ENCODE measurements around the gene PI4K2A.

PI4K2A gene

GRCh38 chr10:97640174-97640867 is at the start of gene PI4K2A:
Gene PI4K2A (plus strand): TSS chr10:97640671. CDS start chr10:97640743, 72 bp downstream.
- no peak for TF ChIP-seq JUND (IDR thresholded peaks at IDR 0.05; ENCODE audit: low read depth)
- in situ Hi-C loops (cut with HindIII; ENCODE audit: low pct_unique_long_range_greater_than_20kb, low sequenced_read_pairs) = no loop called here
- peak; percentile 99 to 100 for DNase-seq (ENCODE audit: low read depth in 1 of 2, low spot score in 1 of 2)

DNA sequence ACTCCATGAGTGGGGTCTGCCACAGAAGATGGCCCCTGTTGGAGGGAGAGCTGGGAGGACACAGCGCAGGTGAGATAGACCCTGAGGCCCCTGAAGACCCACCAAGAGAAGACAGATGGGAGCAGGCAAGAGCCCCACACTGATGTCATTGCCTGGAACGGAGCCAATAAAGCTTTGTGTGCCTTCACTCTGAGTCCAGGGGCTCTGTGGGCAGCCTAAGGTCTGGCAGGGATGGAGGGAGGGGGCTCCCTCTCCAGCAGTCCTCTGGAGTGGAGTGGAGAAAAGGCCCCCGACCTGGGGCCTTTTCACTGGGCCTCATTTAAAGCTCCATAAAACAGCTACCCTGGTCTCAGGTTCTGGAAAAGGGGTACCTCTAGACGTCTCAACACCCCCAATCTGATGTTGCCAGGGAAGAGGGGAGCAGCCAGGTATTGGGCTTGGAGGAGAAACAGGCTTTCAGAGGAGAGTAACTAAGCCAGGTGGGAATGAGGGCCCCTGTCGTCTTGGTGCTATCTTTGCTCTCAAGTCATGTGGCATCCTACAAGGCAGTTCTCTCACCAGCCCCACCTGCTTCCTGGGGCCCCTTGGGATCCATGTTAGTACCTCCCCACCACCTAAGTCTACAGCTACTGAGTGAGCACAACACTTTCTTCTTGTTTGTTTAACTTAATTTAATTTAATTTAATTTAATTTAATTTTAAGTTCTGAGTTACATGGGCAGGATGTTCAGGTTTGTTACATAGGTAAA is 49.5 kb upstream of the PI4K2A start:
- in situ Hi-C loops (cut with HindIII; ENCODE audit: low pct_unique_long_range_greater_than_20kb, low sequenced_read_pairs) = no loop called here
- DNase-seq (ENCODE audit: low read depth in 1 of 2, low spot score in 1 of 2) = no peak
- no peak for TF ChIP-seq JUND (IDR thresholded peaks at IDR 0.05; ENCODE audit: low read depth)

DNA sequence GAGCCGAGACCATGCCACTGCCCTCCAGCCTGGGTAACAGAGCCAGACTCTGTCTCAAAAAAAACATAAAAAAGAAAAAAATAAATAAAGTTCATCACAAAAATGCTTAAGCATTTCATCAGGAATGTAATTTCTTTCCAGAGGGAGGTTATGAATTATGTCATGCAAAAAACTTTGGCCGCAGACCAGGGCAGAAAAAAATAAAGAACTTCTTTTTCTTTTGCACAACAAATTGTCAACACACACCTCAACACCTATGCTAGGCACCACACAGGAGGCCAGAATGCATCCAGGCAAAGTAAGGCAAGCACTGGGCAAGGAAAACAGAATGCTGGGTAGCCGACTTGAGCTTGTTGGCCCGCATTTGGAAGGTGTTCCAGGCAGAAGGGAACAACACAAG is 47.0 kb upstream of the PI4K2A start:
- in situ Hi-C loops (cut with HindIII; ENCODE audit: low pct_unique_long_range_greater_than_20kb, low sequenced_read_pairs) = no loop called here
- TF ChIP-seq JUND (IDR thresholded peaks at IDR 0.05; ENCODE audit: low read depth) = no peak
- no peak for DNase-seq (ENCODE audit: low read depth in 1 of 2, low spot score in 1 of 2)

- no peak for TF ChIP-seq JUND (IDR thresholded peaks at IDR 0.05; ENCODE audit: low read depth)
- DNase-seq (ENCODE audit: low read depth in 1 of 2, low spot score in 1 of 2) = no peak
- in situ Hi-C loops (cut with HindIII; ENCODE audit: low pct_unique_long_range_greater_than_20kb, low sequenced_read_pairs) = no loop called here
Measured at GRCh38 chr10:97596101-97597082, 44.1 kb upstream of the PI4K2A start.

DNA sequence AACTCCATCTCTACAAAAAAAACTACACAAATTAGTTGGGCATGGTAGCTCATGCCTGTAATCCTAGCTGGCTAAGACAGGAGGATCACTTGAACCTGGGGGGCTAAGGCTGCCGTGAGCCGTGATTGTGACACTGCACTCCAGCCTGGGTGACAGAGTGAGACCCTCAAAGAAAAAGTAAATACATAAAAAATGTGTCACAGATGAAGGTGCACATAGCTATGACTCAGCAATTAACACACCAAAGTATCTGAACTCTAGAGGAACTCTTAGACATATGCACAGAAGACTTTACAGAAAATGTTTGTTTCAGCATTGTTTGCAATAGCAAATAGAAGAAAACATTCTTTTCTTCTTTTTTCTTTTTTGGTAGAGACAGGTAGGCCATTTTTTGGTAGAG is 42.7 kb upstream of the PI4K2A start:
- no peak for TF ChIP-seq JUND (IDR thresholded peaks at IDR 0.05; ENCODE audit: low read depth)
- in situ Hi-C loops (cut with HindIII; ENCODE audit: low pct_unique_long_range_greater_than_20kb, low sequenced_read_pairs) = no loop called here
- no peak for DNase-seq (ENCODE audit: low read depth in 1 of 2, low spot score in 1 of 2)

GRCh38 chr10:97598407-97599271 is 41.8 kb upstream of the PI4K2A start:
- TF ChIP-seq JUND (IDR thresholded peaks at IDR 0.05; ENCODE audit: low read depth) = no peak
- in situ Hi-C loops (cut with HindIII; ENCODE audit: low pct_unique_long_range_greater_than_20kb, low sequenced_read_pairs) = no loop called here
- no peak for DNase-seq (ENCODE audit: low read depth in 1 of 2, low spot score in 1 of 2)

DNA sequence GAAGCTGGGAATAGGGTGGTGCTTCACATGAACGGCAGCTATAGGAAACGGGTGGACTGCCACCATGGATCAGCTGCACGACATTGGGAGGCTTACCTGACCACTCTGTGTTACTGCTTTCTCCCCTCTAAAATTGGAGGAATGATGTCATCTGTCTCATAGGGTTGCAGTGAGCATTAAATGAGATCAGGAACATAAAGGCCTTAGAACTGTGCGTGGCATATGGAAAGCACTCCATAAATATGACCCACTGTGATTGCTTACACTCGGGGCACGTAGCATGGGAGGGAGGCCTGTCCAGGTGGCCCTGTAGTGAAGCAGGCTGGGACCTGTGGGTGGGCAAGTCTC is 41.2 kb upstream of the PI4K2A start:
- TF ChIP-seq JUND (IDR thresholded peaks at IDR 0.05; ENCODE audit: low read depth) = no peak
- in situ Hi-C loops (cut with HindIII; ENCODE audit: low pct_unique_long_range_greater_than_20kb, low sequenced_read_pairs) = no loop called here
- DNase-seq (ENCODE audit: low read depth in 1 of 2, low spot score in 1 of 2) = no peak

- in situ Hi-C loops (cut with HindIII; ENCODE audit: low pct_unique_long_range_greater_than_20kb, low sequenced_read_pairs) = no loop called here
- DNase-seq (ENCODE audit: low read depth in 1 of 2, low spot score in 1 of 2) = no peak
- TF ChIP-seq JUND (IDR thresholded peaks at IDR 0.05; ENCODE audit: low read depth) = no peak
Measured at GRCh38 chr10:97600616-97601015, 39.9 kb upstream of the PI4K2A start.

- in situ Hi-C loops (cut with HindIII; ENCODE audit: low pct_unique_long_range_greater_than_20kb, low sequenced_read_pairs) = no loop called here
- no peak for TF ChIP-seq JUND (IDR thresholded peaks at IDR 0.05; ENCODE audit: low read depth)
Measured at GRCh38 chr10:97601268-97602215, 38.9 kb upstream of the PI4K2A start.

GRCh38 chr10:97607095-97607636 is 33.3 kb upstream of the PI4K2A start:
- in situ Hi-C loops (cut with HindIII; ENCODE audit: low pct_unique_long_range_greater_than_20kb, low sequenced_read_pairs) = no loop called here
- no peak for TF ChIP-seq JUND (IDR thresholded peaks at IDR 0.05; ENCODE audit: low read depth)
- no peak for DNase-seq (ENCODE audit: low read depth in 1 of 2, low spot score in 1 of 2)

More at GRCh38 chr10:97601268-97602215, 38.9 kb upstream of the PI4K2A start:
- DNase-seq (ENCODE audit: low read depth in 1 of 2, low spot score in 1 of 2) = no peak

Measured in T47D (cell line).